ENCODE results near the gene CA12.

The CA12 gene

DNA sequence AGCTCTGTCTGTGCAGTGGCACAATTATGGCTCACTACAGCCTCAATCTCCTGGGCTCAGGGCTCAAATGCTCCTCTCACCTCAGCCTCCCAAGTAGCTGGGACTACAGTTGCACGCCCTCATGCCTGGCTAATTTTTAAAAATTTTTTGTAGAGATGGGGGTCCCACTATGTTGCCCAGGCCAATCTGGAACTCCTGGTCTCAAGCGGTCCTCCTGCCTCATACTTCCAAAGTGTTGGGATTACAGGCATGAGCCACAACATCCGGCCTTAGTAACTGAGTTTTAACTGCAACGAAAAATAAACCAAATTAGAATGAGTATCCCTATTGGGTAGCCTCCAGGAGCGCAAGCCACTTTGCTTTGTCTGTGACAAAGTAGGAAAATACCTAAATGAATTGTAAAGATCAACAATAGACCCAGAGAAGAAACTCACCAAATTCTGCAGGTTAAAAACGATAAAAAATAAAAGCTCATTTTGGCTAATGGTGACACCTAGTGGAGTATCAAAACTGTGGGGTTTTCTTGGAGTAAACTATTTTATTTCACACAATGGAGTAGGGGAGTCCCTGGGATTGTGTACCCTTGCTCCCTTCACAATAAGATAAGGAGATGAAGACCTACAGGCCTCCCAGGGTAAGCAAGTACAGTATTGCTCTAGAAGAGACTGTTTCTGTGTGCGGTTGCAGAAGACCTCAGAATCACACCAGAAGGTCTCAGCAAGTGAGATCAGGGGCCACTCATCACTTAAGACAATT, 21.0 kb upstream of the CA12 start:
- no peak for DNase-seq (ENCODE audit: low read depth in 2 of 2)

GRCh38 chr15:63401714-63402497, 20.3 kb upstream of the CA12 start:
- DNase-seq (ENCODE audit: low read depth in 2 of 2) = no peak

DNA sequence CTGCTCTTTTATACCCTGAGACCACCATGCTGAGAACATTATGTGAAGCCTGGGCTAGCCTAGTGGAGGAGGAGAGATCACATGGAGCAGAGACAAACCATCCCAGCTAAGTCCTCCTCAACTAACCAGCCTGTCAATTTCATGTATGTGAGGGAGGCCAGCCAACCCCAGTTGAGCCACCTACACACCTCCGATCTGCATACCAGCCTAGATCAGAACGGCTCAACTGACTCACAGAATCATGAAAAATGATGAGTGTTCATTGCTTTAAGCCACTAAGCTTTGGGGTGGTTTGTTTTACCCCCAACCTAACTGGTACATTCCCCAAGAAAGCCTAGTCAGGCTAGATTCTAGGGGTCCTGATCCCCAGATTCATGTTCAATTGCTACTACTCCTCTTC, 19.4 kb upstream of the CA12 start:
- DNase-seq (ENCODE audit: low read depth in 2 of 2) = no peak

- no peak for DNase-seq (ENCODE audit: low read depth in 2 of 2)
These were observed 16.8 kb upstream of the CA12 start for GRCh38 chr15:63398456-63398855.

GRCh38 chr15:63396152-63396928, 14.7 kb upstream of the CA12 start:
- no peak for DNase-seq (ENCODE audit: low read depth in 2 of 2)

DNA sequence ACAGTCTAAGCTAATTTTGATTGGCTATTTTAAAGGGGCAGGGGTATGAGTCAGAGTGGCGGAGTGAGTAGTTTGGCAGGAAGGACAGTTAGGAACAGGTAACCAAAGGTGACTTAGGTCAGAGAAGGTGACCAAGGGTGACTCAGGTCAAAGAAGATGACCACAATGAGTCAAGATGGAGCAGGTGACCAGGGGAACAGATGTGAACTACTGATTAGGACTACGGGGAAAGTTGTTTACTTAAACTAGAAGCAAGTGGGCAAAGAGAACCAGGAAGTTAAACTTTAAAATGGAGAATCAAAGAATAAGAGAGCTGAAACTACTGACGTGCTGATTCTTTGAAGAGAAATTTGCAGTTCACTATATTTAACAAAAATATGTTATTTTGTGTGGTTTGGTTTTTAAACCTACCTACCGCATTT, 14.1 kb upstream of the CA12 start:
- no peak for DNase-seq (ENCODE audit: low read depth in 2 of 2)

DNA sequence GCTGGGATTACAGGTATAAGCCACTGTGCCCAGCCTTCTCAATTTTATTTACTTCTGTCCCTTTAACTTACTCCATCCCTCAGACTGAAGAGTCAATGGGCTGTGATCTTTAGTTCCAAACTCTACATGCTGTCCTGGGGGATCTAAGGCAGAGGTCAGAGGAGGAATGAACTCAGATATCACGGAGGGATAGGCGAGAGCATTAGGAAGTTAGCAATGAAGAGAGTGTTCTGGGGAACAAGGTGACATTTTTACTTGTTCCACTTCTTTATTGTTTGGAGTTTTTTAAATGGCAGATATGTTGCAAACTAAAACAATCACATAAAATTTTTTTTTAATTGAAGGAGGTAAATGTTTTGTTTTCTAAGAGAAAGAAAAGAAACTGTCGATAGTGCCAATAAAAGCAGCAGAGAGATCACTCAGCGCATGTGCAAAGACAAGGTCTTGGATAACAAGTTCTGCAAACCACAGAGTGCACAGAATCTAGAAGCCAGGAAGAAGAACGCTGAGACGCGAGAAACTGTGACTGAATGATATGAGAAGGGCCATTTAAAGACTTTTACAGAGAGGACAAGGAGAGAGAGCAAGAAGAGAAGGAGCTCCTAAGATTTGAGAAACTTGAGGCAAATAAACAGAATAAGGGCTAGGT, 10.8 kb upstream of the CA12 start:
- DNase-seq (ENCODE audit: low read depth in 2 of 2) = no peak

DNA sequence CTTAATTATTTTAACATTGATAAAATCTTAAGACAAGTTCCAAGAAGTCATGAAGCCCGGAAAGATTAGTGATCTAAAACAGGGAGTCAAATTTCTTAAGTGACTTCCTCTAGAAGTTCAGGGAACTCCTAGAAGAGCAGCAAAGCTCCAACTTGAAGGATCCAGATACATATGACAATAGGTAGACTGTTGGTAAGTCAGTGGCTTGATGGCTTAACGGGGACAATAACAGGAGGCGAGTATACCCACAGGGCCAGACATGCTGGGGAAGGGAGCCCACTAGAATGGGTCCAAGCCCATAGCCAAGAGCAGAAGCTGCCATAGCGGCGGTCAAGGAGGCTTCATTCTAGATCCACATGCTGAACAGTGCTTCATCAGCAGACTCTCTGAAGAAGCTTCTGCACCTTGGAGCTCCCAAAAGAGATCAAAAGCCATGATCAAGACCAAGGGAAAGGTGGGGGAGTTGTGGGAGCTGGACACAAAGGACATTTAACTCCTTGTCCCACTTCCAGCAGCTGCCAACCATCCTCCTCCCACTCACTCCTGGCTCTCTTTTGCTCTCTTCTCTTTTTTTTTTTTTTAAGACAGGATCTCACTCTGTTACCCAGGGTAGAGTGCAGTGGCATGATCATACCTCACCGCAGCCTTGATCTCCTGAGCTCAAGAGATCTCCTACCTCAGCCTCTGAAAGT, 10.2 kb upstream of the CA12 start:
- no peak for DNase-seq (ENCODE audit: low read depth in 2 of 2)

DNA sequence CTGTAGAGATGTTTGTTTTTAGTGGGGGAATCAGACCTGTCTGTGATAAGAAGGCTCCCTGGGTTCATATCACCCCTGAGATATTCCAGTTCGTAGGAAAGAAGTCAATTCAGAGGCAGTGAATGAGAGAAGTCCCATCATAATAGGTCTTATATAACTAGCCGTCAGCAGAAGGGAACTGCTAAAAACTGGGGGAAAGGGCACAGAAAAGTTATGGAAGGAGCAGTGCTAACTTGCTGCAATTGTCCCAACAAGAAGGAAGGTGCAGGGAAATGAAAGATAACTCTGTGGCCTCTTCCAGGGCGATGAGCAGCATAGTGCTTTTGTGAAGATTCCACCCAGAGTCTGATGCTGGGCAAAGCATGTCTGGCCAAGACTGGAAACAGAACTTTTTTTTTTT, 9.0 kb upstream of the CA12 start:
- DNase-seq (ENCODE audit: low read depth in 2 of 2) = no peak

DNA sequence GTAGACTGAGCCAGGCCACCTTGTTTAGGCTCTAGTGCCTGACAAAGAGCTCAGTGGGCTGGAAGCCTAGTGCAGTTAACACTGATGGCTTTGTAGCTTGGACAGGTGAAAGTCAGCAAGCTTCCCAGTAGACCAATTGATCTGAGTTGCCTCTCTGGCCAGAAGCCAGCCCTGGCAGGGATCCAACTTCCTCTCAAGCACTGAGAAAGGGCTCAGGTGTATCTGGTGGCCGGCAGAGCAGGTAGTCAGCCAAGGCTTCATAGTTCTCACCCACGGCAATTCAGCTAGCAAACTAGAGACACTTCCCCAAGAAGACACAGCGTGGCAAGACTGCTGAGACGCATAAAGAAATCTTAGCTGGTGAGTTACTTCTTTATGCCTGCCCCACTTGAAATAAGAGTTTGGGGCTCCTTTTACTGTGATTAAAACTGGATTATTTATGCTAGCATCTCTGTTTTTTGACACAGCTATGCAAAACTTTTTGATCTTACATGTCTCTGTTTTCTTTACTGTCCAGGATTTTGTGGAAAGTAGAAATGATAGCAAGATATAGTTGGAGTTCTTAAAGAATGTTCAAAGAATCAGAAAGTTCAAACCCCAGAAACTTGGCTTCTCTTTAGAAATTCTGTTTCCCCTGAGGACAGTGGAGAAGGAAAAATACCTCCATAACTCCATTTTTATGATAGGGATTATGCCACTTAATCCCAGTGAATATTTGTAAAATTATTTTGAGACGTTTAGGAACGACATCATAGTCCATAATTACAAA, 8.4 kb upstream of the CA12 start:
- no peak for DNase-seq (ENCODE audit: low read depth in 2 of 2)

DNA sequence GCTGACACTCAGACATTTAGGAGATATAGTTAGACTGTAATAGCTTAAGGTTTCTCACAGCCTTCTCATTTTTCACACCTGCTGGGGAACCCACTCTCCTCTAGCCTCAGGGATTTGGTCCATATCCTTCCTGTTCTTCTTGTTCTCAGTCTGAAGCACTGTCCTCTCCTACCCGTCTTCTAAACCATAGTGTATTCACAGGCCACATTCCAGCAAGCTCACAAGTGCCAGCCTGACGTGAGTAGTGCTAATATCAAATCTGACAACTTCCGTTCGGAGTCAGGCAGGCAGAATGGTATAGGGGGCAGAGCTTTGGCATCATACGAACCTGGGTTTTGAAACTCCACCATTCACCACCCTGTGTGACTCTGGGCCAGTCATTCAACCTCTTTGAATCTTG, 6.9 kb upstream of the CA12 start:
- DNase-seq (ENCODE audit: low read depth in 2 of 2) = no peak

- no peak for DNase-seq (ENCODE audit: low read depth in 2 of 2)
These were observed 6.3 kb upstream of the CA12 start for GRCh38 chr15:63387748-63388493.

- no peak for DNase-seq (ENCODE audit: low read depth in 2 of 2)
These were observed 4.4 kb upstream of the CA12 start for GRCh38 chr15:63385911-63386531.

- DNase-seq (ENCODE audit: low read depth in 2 of 2) = no peak
These were observed 3.3 kb upstream of the CA12 start for GRCh38 chr15:63384906-63385305.

DNA sequence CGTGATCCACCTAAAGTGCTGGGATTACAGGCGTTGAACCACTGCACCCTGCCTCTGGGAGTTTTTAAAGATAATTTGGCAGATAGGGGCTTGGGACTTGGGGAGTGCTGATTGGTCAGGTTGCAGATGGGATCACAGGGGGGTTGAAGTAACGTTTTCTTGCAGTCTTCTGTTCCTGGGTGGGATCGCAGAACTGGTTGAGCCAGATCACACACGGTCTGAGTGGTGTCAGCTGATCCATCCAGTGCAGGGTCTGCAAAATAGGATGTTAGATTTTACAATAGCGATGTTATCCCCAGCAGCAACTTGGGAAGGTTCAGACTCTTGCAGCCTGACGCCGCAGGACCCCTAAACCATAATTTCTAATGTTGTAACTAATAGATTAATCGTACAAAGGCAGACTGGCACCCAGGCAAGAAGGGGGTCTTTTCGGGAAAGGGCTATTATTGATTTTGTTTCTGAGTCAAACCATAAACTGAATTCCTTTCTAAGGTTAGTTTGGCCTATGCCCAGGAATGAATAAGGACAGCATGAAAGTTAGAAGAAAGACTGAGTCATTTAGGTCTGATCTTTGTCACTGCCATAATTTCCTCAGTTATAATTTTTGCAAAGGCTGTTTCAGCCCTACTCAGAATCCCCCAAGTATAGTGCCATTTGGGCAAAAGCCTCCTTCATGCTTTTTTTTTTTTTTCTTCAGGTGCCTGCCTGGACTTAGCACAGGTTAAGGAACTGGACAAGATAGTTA, 1.5 kb upstream of the CA12 start:
- DNase-seq (ENCODE audit: low read depth in 2 of 2) = no peak

- no peak for DNase-seq (ENCODE audit: low read depth in 2 of 2)
These were observed 801 bp downstream of the CA12 start for GRCh38 chr15:63380808-63381282.

- DNase-seq (ENCODE audit: low read depth in 2 of 2) = no peak
These were observed 1.4 kb downstream of the CA12 start for GRCh38 chr15:63380151-63380807.
